Muscle of leg (tissue), 11 donors: ENCODE measurements around the gene MOB3B. TPM values are rescaled to one million over a fixed set of nuclear protein-coding genes. Genes with fewer than 3 reads are reported as not detected.
"Not testable (repeated sequence)": the region's sequence is repeated elsewhere in the genome, so short reads cannot be mapped to it uniquely, and the experiment has no call there.

Experiments
- DNase-seq: peaks from one replicate; pipeline ENCODE4 v3.0.0; 2013
- H3K27ac ChIP-seq: one replicate; pipeline ENCODE4 v1.5.1; 2013; ENCODE audit warnings: mild to moderate bottlenecking, low read length, control low read depth
- H3K27me3 ChIP-seq: one replicate; pipeline ENCODE4 v1.6.1; 2013; ENCODE audit warnings: low read length; ENCODE audit not compliant: control insufficient read depth, insufficient read depth
- H3K36me3 ChIP-seq: one replicate; pipeline ENCODE4 v1.6.1; 2013; ENCODE audit warnings: low read length; ENCODE audit not compliant: control insufficient read depth, insufficient read depth
- H3K4me1 ChIP-seq: one replicate; pipeline ENCODE4 v1.6.1; 2013; ENCODE audit warnings: low read length; ENCODE audit not compliant: control insufficient read depth, insufficient read depth
- H3K4me3 ChIP-seq: one replicate; pipeline ENCODE4 v1.5.1; 2013; ENCODE audit warnings: low read length, control low read depth
- H3K9me3 ChIP-seq: replicated peaks from 2 replicates; pipeline ENCODE4 v1.6.1; 2013; ENCODE audit warnings: low read depth, low read length; ENCODE audit not compliant: control insufficient read depth
- WGBS: methylation state at CpG from one replicate; pipeline ENCODE4 v1.1.5; 2013; ENCODE audit warnings: missing lambda C conversion rate; ENCODE audit not compliant: insufficient coverage; 5-methylcytosine and 5-hydroxymethylcytosine counted together
- polyA plus RNA-seq, 8 donors: library from polyadenylated mRNA; unstranded; fragments of 120-200 nt; gene quantifications; one replicate each; pipeline versions ENCODE4 v1.2.1 to v1.2.3, GENCODE V29; 2013; ENCODE audit warnings: inconsistent platforms in 1 of 8, low replicate concordance in 1 of 8; ENCODE audit not compliant: insufficient read length in 8 of 8, insufficient read depth in 1 of 8
- total RNA-seq: library from RNA; stranded (reverse); fragments of 120-200 nt; gene quantifications from one replicate; pipeline ENCODE4 v1.2.4, GENCODE V29; 2013

Gene MOB3B
- total and polyA plus RNA-seq, 9 donors: 1.4 to 4.3 (median 2.6) TPM

- Histone ChIP-seq H3K27ac (no peak overlapping the region), H3K4me1 (peaks cover 7% of the 10 kb centered on the region), H3K27me3 (no peaks in the 10 kb centered on the region), H3K9me3 (no peaks in the 10 kb centered on the region), H3K36me3 (no peaks in the 10 kb centered on the region), H3K4me3 (no peak overlapping the region)
- DNase-seq: no peak
- WGBS: 92% methylated on average over 2 of the region's 2 CpGs
Measured at GRCh38 chr9:27429436-27429835, 100.2 kb downstream of the MOB3B start.

- H3K9me3 ChIP-seq: no peaks in the 10 kb centered on the region
- DNase-seq: no peak
- H3K4me1 ChIP-seq: peaks cover 7% of the 10 kb centered on the region
- no peak overlapping the region for H3K27ac ChIP-seq
- H3K36me3 ChIP-seq: no peaks in the 10 kb centered on the region
- 89% methylated on average over 1 of the region's 1 CpG for WGBS
- H3K27me3 ChIP-seq: no peaks in the 10 kb centered on the region
- no peak overlapping the region for H3K4me3 ChIP-seq
Measured at GRCh38 chr9:27428551-27428950, 101.1 kb downstream of the MOB3B start.

- Histone ChIP-seq H3K9me3 (no peaks in the 10 kb centered on the region), H3K27ac (no peak overlapping the region), H3K36me3 (no peaks in the 10 kb centered on the region), H3K27me3 (no peaks in the 10 kb centered on the region), H3K4me3 (no peak overlapping the region), H3K4me1 (peaks cover 7% of the 10 kb centered on the region)
- 50% methylated on average over 2 of the region's 3 CpGs for WGBS
- no peak for DNase-seq
Measured at GRCh38 chr9:27427272-27427643, 102.4 kb downstream of the MOB3B start.

- H3K4me3 ChIP-seq: no peak overlapping the region
- WGBS: 64% methylated on average over 4 of the region's 5 CpGs
- DNase-seq: no peak
- peaks cover 7% of the 10 kb centered on the region for H3K4me1 ChIP-seq
- no peaks in the 10 kb centered on the region for H3K27me3 ChIP-seq
- no peaks in the 10 kb centered on the region for H3K9me3 ChIP-seq
- H3K36me3 ChIP-seq: no peaks in the 10 kb centered on the region
- no peak overlapping the region for H3K27ac ChIP-seq
Measured at GRCh38 chr9:27426511-27427271, 102.9 kb downstream of the MOB3B start.

- Histone ChIP-seq H3K27me3 (no peaks in the 10 kb centered on the region), H3K4me3 (no peak overlapping the region)
- no CpG with 5 or more reads among the region's 4 CpGs for WGBS
Measured at GRCh38 chr9:27425827-27426510, 103.6 kb downstream of the MOB3B start.

DNA sequence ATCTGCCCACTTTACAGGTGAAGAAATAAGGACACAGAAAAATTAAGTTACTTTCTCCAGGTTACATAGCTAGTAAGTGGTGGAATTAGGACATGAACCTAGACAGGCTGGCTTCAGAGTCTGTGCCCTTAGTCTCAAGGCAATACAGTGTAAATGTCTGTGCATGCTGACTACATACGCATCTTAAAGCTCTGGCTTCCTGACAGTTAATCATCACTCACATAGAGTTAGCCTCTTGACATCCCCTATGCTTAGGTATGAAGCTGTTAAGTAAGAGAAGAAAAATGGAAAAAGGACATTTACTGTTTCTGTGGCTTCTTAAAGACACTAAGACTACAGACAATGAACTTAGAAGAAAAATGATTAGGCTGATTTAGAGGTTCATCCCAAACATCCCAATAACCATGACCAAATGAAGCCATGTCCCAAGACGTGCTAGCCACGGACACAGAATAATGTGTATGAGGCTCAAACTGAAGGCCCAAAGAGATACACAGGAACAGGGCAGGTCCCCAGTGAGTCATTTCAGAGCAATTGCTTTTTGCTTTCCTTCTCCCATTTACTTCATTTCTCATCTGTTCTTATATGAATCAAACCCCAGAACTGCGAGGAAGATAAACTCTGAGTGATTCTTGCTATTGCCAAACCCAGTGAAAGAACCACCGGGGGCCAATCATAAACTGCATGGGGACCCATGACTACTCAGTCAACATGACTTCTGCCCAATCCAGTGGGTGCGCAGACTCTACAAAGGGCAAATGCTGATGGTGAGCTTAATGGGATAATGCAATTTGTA, 105.5 kb downstream of the MOB3B start:
- 100% methylated on average over 1 of the region's 6 CpGs for WGBS
- no peak for DNase-seq
- H3K4me3 ChIP-seq: no peak overlapping the region

More at GRCh38 chr9:27425827-27426510, 103.6 kb downstream of the MOB3B start:
- DNase-seq: no peak
- Histone ChIP-seq H3K4me1 (peaks cover 7% of the 10 kb centered on the region), H3K27ac (no peak overlapping the region), H3K9me3 (no peaks in the 10 kb centered on the region), H3K36me3 (no peaks in the 10 kb centered on the region)

DNA sequence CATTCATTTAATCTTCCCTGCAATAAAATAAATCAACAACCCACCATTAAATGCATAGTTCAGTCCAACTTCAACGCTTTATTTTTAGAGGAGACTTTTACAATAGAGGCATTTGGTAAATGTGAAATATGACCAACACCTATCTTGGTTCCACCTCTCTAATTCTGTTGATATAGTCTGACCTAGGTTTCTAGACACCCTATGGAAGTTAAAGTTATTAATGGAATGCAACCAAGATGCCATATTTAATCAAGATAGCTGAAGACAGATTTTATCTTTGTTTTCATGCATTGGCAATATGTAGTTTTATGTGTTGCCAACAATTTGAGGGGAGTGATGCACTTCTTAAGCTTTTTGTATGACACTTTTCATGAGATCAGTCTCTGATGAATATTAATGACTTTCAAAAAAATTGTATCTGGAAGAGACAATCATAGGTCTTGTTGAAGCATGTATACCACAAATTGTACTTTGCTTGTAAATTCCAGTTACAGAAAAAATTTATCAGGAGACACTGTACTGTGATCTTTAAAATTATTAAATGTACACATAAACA, 107.3 kb downstream of the MOB3B start:
- Histone ChIP-seq H3K27me3 (no peaks in the 10 kb centered on the region), H3K4me1 (peaks cover 7% of the 10 kb centered on the region), H3K9me3 (no peaks in the 10 kb centered on the region), H3K4me3 (no peak overlapping the region), H3K36me3 (no peaks in the 10 kb centered on the region), H3K27ac (no peak overlapping the region)
- DNase-seq: no peak
- no CpG with 5 or more reads among the region's 1 CpG for WGBS

More for the DNA sequence above, 105.5 kb downstream of the MOB3B start:
- peaks cover 7% of the 10 kb centered on the region for H3K4me1 ChIP-seq
- H3K36me3 ChIP-seq: no peaks in the 10 kb centered on the region
- no peak overlapping the region for H3K27ac ChIP-seq
- no peaks in the 10 kb centered on the region for H3K27me3 ChIP-seq
- H3K9me3 ChIP-seq: no peaks in the 10 kb centered on the region

- DNase-seq: no peak
- H3K9me3 ChIP-seq: no peaks in the 10 kb centered on the region
- H3K4me1 ChIP-seq: peaks cover 3% of the 10 kb centered on the region
- no peaks in the 10 kb centered on the region for H3K36me3 ChIP-seq
- WGBS: 91% methylated on average over 2 of the region's 2 CpGs
- H3K27me3 ChIP-seq: no peaks in the 10 kb centered on the region
- no peak overlapping the region for H3K27ac ChIP-seq
- H3K4me3 ChIP-seq: no peak overlapping the region
Measured at GRCh38 chr9:27421577-27421976, 108.0 kb downstream of the MOB3B start.

DNA sequence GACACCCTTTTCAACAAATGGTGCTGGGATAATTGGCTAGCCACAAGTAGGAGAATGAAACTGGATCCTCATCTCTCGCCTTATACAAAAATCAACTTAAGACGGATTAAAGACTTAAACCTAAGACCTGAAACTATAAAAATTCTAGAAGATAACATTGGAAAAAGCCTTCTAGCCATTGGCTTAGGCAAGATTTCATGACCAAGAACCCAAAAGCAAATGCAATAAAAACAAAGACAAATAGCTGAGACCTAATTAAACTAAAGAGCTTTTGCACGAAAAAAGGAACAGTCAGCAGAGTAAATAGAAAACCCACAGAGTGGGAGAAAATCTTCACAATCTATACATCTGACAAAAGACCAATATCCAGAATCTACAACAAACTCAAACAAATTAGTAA, 110.1 kb downstream of the MOB3B start:
- H3K36me3 ChIP-seq, DNase-seq, H3K27ac ChIP-seq, H3K9me3 ChIP-seq, H3K4me3 ChIP-seq, H3K27me3 ChIP-seq, H3K4me1 ChIP-seq: not testable (repeated sequence)
- no CpG with 5 or more reads among the region's 3 CpGs for whole genome bisulfite sequencing
